Keratinocyte (primary cell): Measurements from ENCODE around the gene ANAPC16. TPM values are rescaled to one million over a fixed set of nuclear protein-coding genes. Genes with fewer than 3 reads are reported as not detected.

Experiments used
- DNase-seq: peaks from one replicate; pipeline ENCODE4 v3.0.0-alpha.2; 2011; ENCODE audit warnings: low read depth, missing footprints, low spot score
- FAIRE-seq: peaks from 2 replicates; lab custom pipeline; 2011; peaks lifted over from hg19 to GRCh38; lab: Jason Lieb, UNC
- H2AFZ ChIP-seq: 2 replicates; pipeline ENCODE4 v1.6.0; 2012; ENCODE audit warnings: low read length, control low read depth, inconsistent platforms; ENCODE audit not compliant: control insufficient read depth
- H3K27ac ChIP-seq: 2 replicates; pipeline ENCODE4 v1.5.1; 2011; ENCODE audit warnings: low read length; ENCODE audit not compliant: control insufficient read depth, insufficient read depth
- H3K27me3 ChIP-seq: 3 replicates; pipeline ENCODE4 v1.6.0; 2011; ENCODE audit warnings: low read length; ENCODE audit not compliant: control insufficient read depth, insufficient read depth; ENCODE audit errors: extremely low read depth
- H3K36me3 ChIP-seq, 2 experiments: 2 replicates in 1 of 2; 3 replicates in 1 of 2; pipeline ENCODE4 v1.5.1; 2011; ENCODE audit warnings: low read length in 2 of 2, mild to moderate bottlenecking in 1 of 2; ENCODE audit not compliant: control insufficient read depth in 2 of 2, insufficient read depth in 2 of 2; ENCODE audit errors: extremely low read depth in 1 of 2
- H3K4me1 ChIP-seq: 3 replicates; pipeline ENCODE4 v1.5.1; 2011; ENCODE audit warnings: low read length; ENCODE audit not compliant: control insufficient read depth, insufficient read depth; ENCODE audit errors: extremely low read depth
- H3K4me2 ChIP-seq: 3 replicates; pipeline ENCODE4 v1.6.0; 2011; ENCODE audit warnings: low read depth, low read length; ENCODE audit not compliant: control insufficient read depth, insufficient read depth; ENCODE audit errors: extremely low read depth
- H3K4me3 ChIP-seq, 3 experiments: fragments of 200-600 bp in 1 of 3; sonication (generic) in 1 of 3; 2 replicates in 2 of 3; 3 replicates in 1 of 3; pipeline ENCODE4 v1.5.1; 2011 to 2016; ENCODE audit warnings: low read length in 3 of 3, mild to moderate bottlenecking in 3 of 3, control low read depth in 2 of 3, inconsistent platforms in 1 of 3, low read depth in 1 of 3, mixed read lengths in 1 of 3, mixed run types in 1 of 3, moderate library complexity in 1 of 3; ENCODE audit not compliant: control insufficient read depth in 2 of 3, insufficient read depth in 2 of 3; ENCODE audit errors: extremely low read depth in 1 of 3
- H3K79me2 ChIP-seq: 2 replicates; pipeline ENCODE4 v1.6.0; 2012; ENCODE audit warnings: low read length; ENCODE audit not compliant: control insufficient read depth, insufficient read depth
- H3K9ac ChIP-seq: 3 replicates; pipeline ENCODE4 v1.6.0; 2011; ENCODE audit warnings: low read length; ENCODE audit not compliant: control insufficient read depth, insufficient read depth; ENCODE audit errors: extremely low read depth
- H3K9me1 ChIP-seq: 3 replicates; pipeline ENCODE4 v1.6.0; 2011; ENCODE audit warnings: low read length; ENCODE audit not compliant: control insufficient read depth, insufficient read depth; ENCODE audit errors: extremely low read depth
- H3K9me3 ChIP-seq: 2 replicates; pipeline ENCODE4 v1.5.1; 2012; ENCODE audit warnings: low read depth, low read length; ENCODE audit not compliant: control insufficient read depth
- H4K20me1 ChIP-seq: 3 replicates; pipeline ENCODE4 v1.6.0; 2011; ENCODE audit warnings: low read length; ENCODE audit not compliant: control insufficient read depth, insufficient read depth; ENCODE audit errors: extremely low read depth
- CTCF ChIP-seq, 3 experiments: IDR thresholded peaks in 1 of 3; conservative IDR thresholded peaks in 1 of 3; optimal IDR thresholded peaks in 1 of 3; 2 replicates in 2 of 3; 3 replicates in 1 of 3; pipeline versions ENCODE3 to v1.5.1; 2011; ENCODE audit warnings: low read length in 3 of 3, mild to moderate bottlenecking in 3 of 3, moderate library complexity in 2 of 3, control low read depth in 1 of 3, inconsistent platforms in 1 of 3; ENCODE audit not compliant: insufficient read depth in 2 of 3; ENCODE audit errors: extremely low read depth in 1 of 3
- EZH2 ChIP-seq: IDR thresholded peaks from one replicate; pipeline ENCODE4 v1.6.1; 2012; ENCODE audit warnings: inconsistent platforms, mild to moderate bottlenecking, low read length, moderate library complexity
- dilution Hi-C: fragments of 300-500 bp; cut with MboI; formaldehyde crosslinking; loops from one replicate; pipeline ENCODE4 v1.7.0; 2020; ENCODE audit warnings: low sequenced_read_pairs; ENCODE audit not compliant: extremely low pct_ligation_motif_present
- polyA plus RNA-seq, 5 experiments: library from polyadenylated mRNA; depleted of rRNA in 3 of 5; stranded (reverse) in 3 of 5; stranded (forward) in 1 of 5; unstranded in 1 of 5; fragments of >200 nt; gene quantifications; 1 replicate in 1 of 5; 2 replicates in 3 of 5; 3 replicates in 1 of 5; pipeline versions ENCODE4 v1.2.1 to v1.2.3, GENCODE V29; 2011 to 2012; ENCODE audit warnings: missing spikeins in 2 of 5, low read depth in 1 of 5, low replicate concordance in 1 of 5

ANAPC16 gene
- polyA plus RNA-seq, 1 donor (not counting 4 experiments of a cell fraction or from before 2014, with no cell fraction given): 93.9 TPM

GRCh38 chr10:72273410-72274212 is 57.8 kb downstream of the ANAPC16 start, which contains the start of gene DDIT4:
Gene DDIT4, plus strand, starts transcription at chr10:72273924. Its CDS starts 293 bp downstream, at chr10:72274217.
- Histone ChIP-seq H3K79me2 (peaks cover 18% of the 10 kb centered on the region), H2AFZ (peak within 1 kb of the TSS; percentile 50), H3K27ac (peak within 1 kb of the TSS; percentile 94), H3K4me3 (peak within 1 kb of the TSS; percentile 84 to 100 (median 97)), H4K20me1 (peaks cover 26% of the 10 kb centered on the region), H3K9me1 (no peaks in the 10 kb centered on the region), H3K9ac (peak within 1 kb of the TSS; percentile 98), H3K4me1 (peaks cover 21% of the 10 kb centered on the region), H3K36me3 (peaks cover 13 to 22% of the 10 kb centered on the region in 2 experiments), H3K9me3 (no peaks in the 10 kb centered on the region), H3K4me2 (peak within 1 kb of the TSS; percentile 94), H3K27me3 (no peaks in the 10 kb centered on the region)
- FAIRE-seq (no peak), DNase-seq (peak; percentile 99)
- peak in 1 of 3 experiments; percentile 2 for TF ChIP-seq CTCF (optimal IDR thresholded peaks at IDR 0.05 in 1 of 3, IDR thresholded peaks at IDR 0.05 in 1 of 3, conservative IDR thresholded peaks at IDR 0.05 in 1 of 3; ENCODE audit: extremely low read depth in 1 of 3, insufficient read depth in 2 of 3, low read length in 3 of 3)
- no peak for TF ChIP-seq EZH2
- dilution Hi-C loops: no loop called here

- Histone ChIP-seq H3K27ac (peak overlapping the region; percentile 94), H4K20me1 (peaks cover 26% of the 10 kb centered on the region), H3K4me2 (peak overlapping the region; percentile 92), H3K9me3 (no peaks in the 10 kb centered on the region), H3K9me1 (no peaks in the 10 kb centered on the region), H3K27me3 (no peaks in the 10 kb centered on the region), H3K79me2 (peaks cover 18% of the 10 kb centered on the region), H2AFZ (no peak overlapping the region), H3K4me3 (peak overlapping the region; percentile 84 to 100 (median 97)), H3K36me3 (peaks cover 13 to 22% of the 10 kb centered on the region in 2 experiments), H3K4me1 (peaks cover 21% of the 10 kb centered on the region), H3K9ac (peak overlapping the region; percentile 98)
- dilution Hi-C loops: no loop called here
- no peak for DNase-seq
- TF ChIP-seq EZH2 (no peak), CTCF (optimal IDR thresholded peaks at IDR 0.05 in 1 of 3, IDR thresholded peaks at IDR 0.05 in 1 of 3, conservative IDR thresholded peaks at IDR 0.05 in 1 of 3; ENCODE audit: extremely low read depth in 1 of 3, insufficient read depth in 2 of 3, low read length in 3 of 3) (no peak)
- FAIRE-seq: no peak
Measured at GRCh38 chr10:72274213-72274729, 58.5 kb downstream of the ANAPC16 start.
